ENCODE results near the gene ARHGAP15. TPM values are rescaled to one million over a fixed set of nuclear protein-coding genes. Genes with fewer than 3 reads are reported as not detected.

Gene ARHGAP15
- total RNA-seq, 2 experiments from 2014 or later: 72.1 to 98.4 TPM

GRCh38 chr2:143603846-143604565 is 474.8 kb downstream of the ARHGAP15 start:
- no peaks in the 10 kb centered on the region for H3K9me2 ChIP-seq (ENCODE audit: insufficient read depth, low read length)
- no peaks in the 10 kb centered on the region for H3K4me1 ChIP-seq (ENCODE audit: insufficient read depth, low read length, poor library complexity, severe bottlenecking)
- no peaks in the 10 kb centered on the region for H3K79me2 ChIP-seq (ENCODE audit: insufficient read depth, low read depth, low read length)
- no peaks in the 10 kb centered on the region for H3K9me3 ChIP-seq (ENCODE audit: low read length)
- ChIA-PET POLR2A (interaction anchor here (0.6 to 0.9 kb wide), 3 partner anchors 104 to 790 kb away, joined by 3 to 4 read pairs (median 3); no protein-coding TSS in a partner anchor), CTCF (ENCODE audit: unreplicated experiment) (no interaction called here)
- no peak overlapping the region for H2AFZ ChIP-seq (ENCODE audit: low read length)
- intact Hi-C loops (cut with micrococcal nuclease; ENCODE audit: unreplicated experiment): no loop called here
- no peak for TF ChIP-seq EZH2phosphoT487 (IDR thresholded peaks at IDR 0.05; ENCODE audit: borderline replicate concordance, low read depth, low read length)
- no TSS peak for BruUV-seq (replicated peaks)
- no peak for DNase-seq (ENCODE audit: low spot score)
- H3K4me2 ChIP-seq (ENCODE audit: low read length): no peak overlapping the region
- H3K27ac ChIP-seq (ENCODE audit: low read depth, low read length, poor library complexity, severe bottlenecking): no peak overlapping the region
- H4K20me1 ChIP-seq (ENCODE audit: insufficient read depth, low read length): no peaks in the 10 kb centered on the region
- no peak overlapping the region for H3K4me3 ChIP-seq (ENCODE audit: low read depth, low read length, poor library complexity, severe bottlenecking)
- no peaks in the 10 kb centered on the region for H3K36me3 ChIP-seq (ENCODE audit: insufficient read depth, low read length)

- CTCF ChIA-PET (ENCODE audit: unreplicated experiment): no interaction called here
These were observed 475.3 kb downstream of the ARHGAP15 start for GRCh38 chr2:143604566-143604959.

More at GRCh38 chr2:143604566-143604959, 475.3 kb downstream of the ARHGAP15 start:
- Histone ChIP-seq H3K36me3 (ENCODE audit: insufficient read depth, low read length) (no peaks in the 10 kb centered on the region), H3K9me3 (ENCODE audit: low read length) (no peaks in the 10 kb centered on the region), H3K4me2 (ENCODE audit: low read length) (no peak overlapping the region), H3K27ac (ENCODE audit: low read depth, low read length, poor library complexity, severe bottlenecking) (no peak overlapping the region), H3K4me1 (ENCODE audit: insufficient read depth, low read length, poor library complexity, severe bottlenecking) (no peaks in the 10 kb centered on the region), H3K9me2 (ENCODE audit: insufficient read depth, low read length) (no peaks in the 10 kb centered on the region), H3K79me2 (ENCODE audit: insufficient read depth, low read depth, low read length) (no peaks in the 10 kb centered on the region), H2AFZ (ENCODE audit: low read length) (no peak overlapping the region), H3K4me3 (ENCODE audit: low read depth, low read length, poor library complexity, severe bottlenecking) (no peak overlapping the region), H4K20me1 (ENCODE audit: insufficient read depth, low read length) (no peaks in the 10 kb centered on the region)
- no TSS peak for BruUV-seq (replicated peaks)
- no peak for DNase-seq (ENCODE audit: low spot score)
- TF ChIP-seq EZH2phosphoT487 (IDR thresholded peaks at IDR 0.05; ENCODE audit: borderline replicate concordance, low read depth, low read length) (no peak), CTCF (conservative IDR thresholded peaks at IDR 0.05; ENCODE audit: low read length) (no peak)
- POLR2A ChIA-PET: interaction anchor here (0.8 to 0.9 kb wide), 2 partner anchors 16 to 105 kb away, joined by 3 read pairs; no protein-coding TSS in a partner anchor
- intact Hi-C loops (cut with micrococcal nuclease; ENCODE audit: unreplicated experiment): no loop called here

Data from OCI-LY7 (cell line).